Mesothelial cell of epicardium (in vitro differentiated cells): Measurements from ENCODE around the gene MAEA. TPM values are rescaled to one million over a fixed set of nuclear protein-coding genes. Genes with fewer than 3 reads are reported as not detected.
A peak's percentile ranks its signal among the peaks of the same experiment; 100 is the strongest.
"Not testable (repeated sequence)": the region's sequence is repeated elsewhere in the genome, so short reads cannot be mapped to it uniquely, and the experiment has no call there.

Experiments
- DNase-seq, 2 experiments: peaks; one replicate each; pipeline ENCODE4 v3.0.0; 2021; ENCODE audit warnings: low spot score in 2 of 2; ENCODE audit not compliant: unreplicated experiment in 2 of 2
- H3K27ac Mint-ChIP-seq: 2 replicates; pipeline ENCODE4 v1.8.0; 2021; ENCODE audit warnings: mixed read lengths
- H3K27me3 Mint-ChIP-seq: 2 replicates; pipeline ENCODE4 v1.8.0; 2021; ENCODE audit warnings: low read depth, mixed read lengths
- H3K36me3 Mint-ChIP-seq: 2 replicates; pipeline ENCODE4 v1.8.0; 2021; ENCODE audit warnings: mixed read lengths
- H3K4me1 Mint-ChIP-seq: 2 replicates; pipeline ENCODE4 v1.8.0; 2021; ENCODE audit warnings: mixed read lengths
- H3K4me3 Mint-ChIP-seq: 2 replicates; pipeline ENCODE4 v1.8.0; 2021; ENCODE audit warnings: mild to moderate bottlenecking, moderate library complexity, mixed read lengths
- H3K9me3 Mint-ChIP-seq: 2 replicates; pipeline ENCODE4 v1.8.0; 2021; ENCODE audit warnings: mixed read lengths
- CTCF ChIP-seq: fragments of 200-600 bp; sonication (generic); IDR thresholded peaks from one replicate; pipeline ENCODE4 v1.5.0; 2021; ENCODE audit warnings: antibody characterized with exemption; ENCODE audit not compliant: unreplicated experiment
- total RNA-seq: library from RNA; stranded (reverse); gene quantifications from 3 replicates; pipeline ENCODE4 v1.2.1, GENCODE V29; 2021

MAEA gene
- total RNA-seq, 1 donor from 2014 or later = 73.4 TPM

- no peak for TF ChIP-seq CTCF
- peaks cover 3% of the 10 kb centered on the region for H3K4me1 Mint-ChIP-seq
- H3K36me3 Mint-ChIP-seq = peaks cover 29% of the 10 kb centered on the region
- DNase-seq = no peak
- H3K27me3 Mint-ChIP-seq = no peaks in the 10 kb centered on the region
- H3K4me3 Mint-ChIP-seq = no peak overlapping the region
- H3K9me3 Mint-ChIP-seq = peaks cover 6% of the 10 kb centered on the region
- peak overlapping the region; percentile 62 for H3K27ac Mint-ChIP-seq
Measured at GRCh38 chr4:1369479-1370079, 79.9 kb downstream of the MAEA start.

GRCh38 chr4:1370321-1371124 lies 80.8 kb downstream of the MAEA start:
- no peak for DNase-seq
- no peak overlapping the region for H3K27ac Mint-ChIP-seq
- H3K27me3 Mint-ChIP-seq = no peaks in the 10 kb centered on the region
- no peak for TF ChIP-seq CTCF
- H3K9me3 Mint-ChIP-seq = peaks cover 6% of the 10 kb centered on the region
- H3K4me3 Mint-ChIP-seq = no peak overlapping the region
- H3K36me3 Mint-ChIP-seq = peaks cover 29% of the 10 kb centered on the region
- peaks cover 3% of the 10 kb centered on the region for H3K4me1 Mint-ChIP-seq

GRCh38 chr4:1371176-1372165 lies 81.8 kb downstream of the MAEA start:
- Mint-ChIP-seq H3K27me3 (no peaks in the 10 kb centered on the region), H3K4me1 (peaks cover 3% of the 10 kb centered on the region), H3K9me3 (peaks cover 6% of the 10 kb centered on the region), H3K36me3 (peaks cover 29% of the 10 kb centered on the region), H3K27ac (no peak overlapping the region), H3K4me3 (no peak overlapping the region)
- TF ChIP-seq CTCF = no peak
- no peak for DNase-seq

- H3K27me3 Mint-ChIP-seq = not testable (repeated sequence)
Measured at GRCh38 chr4:1372576-1372975, 82.9 kb downstream of the MAEA start.

GRCh38 chr4:1373892-1374705 lies 84.4 kb downstream of the MAEA start:
- Mint-ChIP-seq H3K36me3 (peaks cover 29% of the 10 kb centered on the region), H3K9me3 (peaks cover 6% of the 10 kb centered on the region), H3K27me3 (no peaks in the 10 kb centered on the region), H3K27ac (no peak overlapping the region), H3K4me1 (peaks cover 3% of the 10 kb centered on the region), H3K4me3 (no peak overlapping the region)
- TF ChIP-seq CTCF = no peak
- no peak for DNase-seq

More at GRCh38 chr4:1372576-1372975, 82.9 kb downstream of the MAEA start:
- not testable (repeated sequence) for H3K9me3 Mint-ChIP-seq, H3K27ac Mint-ChIP-seq, H3K4me1 Mint-ChIP-seq, H3K4me3 Mint-ChIP-seq, DNase-seq
- H3K36me3 Mint-ChIP-seq = peaks cover 29% of the 10 kb centered on the region
